Uterus (tissue), 2 donors: Measurements from ENCODE around the gene NPHP4.

Source experiments
- POLR2A ChIP-seq, 2 donors: fragments of 450-650 bp; IDR thresholded peaks; one replicate each; pipeline ENCODE4 v1.6.1; 2016; ENCODE audit warnings: antibody characterized with exemption in 2 of 2, mild to moderate bottlenecking in 1 of 2, moderate library complexity in 1 of 2
- TF ChIP-seq, protein P1 (sequence below), 4 experiments: fragments of 200-600 bp in 2 of 4; fragments of 450-650 bp in 2 of 4; sonication (generic) in 2 of 4; IDR thresholded peaks; one replicate each; pipeline ENCODE4 v1.5.1; 2016 to 2019; ENCODE audit warnings: antibody characterized with exemption in 4 of 4, mild to moderate bottlenecking in 2 of 4, moderate library complexity in 1 of 4

DNA sequence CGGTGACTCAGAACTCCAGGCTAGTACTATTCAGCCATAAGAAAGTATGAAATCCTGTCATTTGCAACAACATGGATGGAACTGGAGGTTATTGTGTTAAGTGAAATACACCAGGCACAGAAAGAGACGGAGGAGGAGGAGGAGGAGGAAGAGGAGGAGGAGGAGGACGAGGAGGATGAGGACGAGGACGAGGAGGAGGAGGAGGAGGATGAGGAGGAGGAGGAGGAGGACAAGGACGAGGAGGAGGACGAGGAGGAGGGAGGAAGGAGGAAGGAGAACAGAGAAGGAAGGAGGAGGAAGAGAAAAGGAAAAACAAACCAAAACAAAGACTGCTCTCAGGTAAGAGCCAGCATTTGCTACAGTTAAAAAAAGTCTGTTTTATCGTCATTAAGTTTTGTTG is 178.7 kb downstream of the NPHP4 start:
- TF ChIP-seq, protein P1, sequence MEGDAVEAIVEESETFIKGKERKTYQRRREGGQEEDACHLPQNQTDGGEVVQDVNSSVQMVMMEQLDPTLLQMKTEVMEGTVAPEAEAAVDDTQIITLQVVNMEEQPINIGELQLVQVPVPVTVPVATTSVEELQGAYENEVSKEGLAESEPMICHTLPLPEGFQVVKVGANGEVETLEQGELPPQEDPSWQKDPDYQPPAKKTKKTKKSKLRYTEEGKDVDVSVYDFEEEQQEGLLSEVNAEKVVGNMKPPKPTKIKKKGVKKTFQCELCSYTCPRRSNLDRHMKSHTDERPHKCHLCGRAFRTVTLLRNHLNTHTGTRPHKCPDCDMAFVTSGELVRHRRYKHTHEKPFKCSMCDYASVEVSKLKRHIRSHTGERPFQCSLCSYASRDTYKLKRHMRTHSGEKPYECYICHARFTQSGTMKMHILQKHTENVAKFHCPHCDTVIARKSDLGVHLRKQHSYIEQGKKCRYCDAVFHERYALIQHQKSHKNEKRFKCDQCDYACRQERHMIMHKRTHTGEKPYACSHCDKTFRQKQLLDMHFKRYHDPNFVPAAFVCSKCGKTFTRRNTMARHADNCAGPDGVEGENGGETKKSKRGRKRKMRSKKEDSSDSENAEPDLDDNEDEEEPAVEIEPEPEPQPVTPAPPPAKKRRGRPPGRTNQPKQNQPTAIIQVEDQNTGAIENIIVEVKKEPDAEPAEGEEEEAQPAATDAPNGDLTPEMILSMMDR (IDR thresholded peaks at IDR 0.05): no peak
- no peak for TF ChIP-seq POLR2A (IDR thresholded peaks at IDR 0.05)
